ENCODE measurements around the gene PTK6.

GRCh38 chr20:63533388-63533787 is 3.8 kb downstream of the PTK6 start:
- TF ChIP-seq, protein P1, sequence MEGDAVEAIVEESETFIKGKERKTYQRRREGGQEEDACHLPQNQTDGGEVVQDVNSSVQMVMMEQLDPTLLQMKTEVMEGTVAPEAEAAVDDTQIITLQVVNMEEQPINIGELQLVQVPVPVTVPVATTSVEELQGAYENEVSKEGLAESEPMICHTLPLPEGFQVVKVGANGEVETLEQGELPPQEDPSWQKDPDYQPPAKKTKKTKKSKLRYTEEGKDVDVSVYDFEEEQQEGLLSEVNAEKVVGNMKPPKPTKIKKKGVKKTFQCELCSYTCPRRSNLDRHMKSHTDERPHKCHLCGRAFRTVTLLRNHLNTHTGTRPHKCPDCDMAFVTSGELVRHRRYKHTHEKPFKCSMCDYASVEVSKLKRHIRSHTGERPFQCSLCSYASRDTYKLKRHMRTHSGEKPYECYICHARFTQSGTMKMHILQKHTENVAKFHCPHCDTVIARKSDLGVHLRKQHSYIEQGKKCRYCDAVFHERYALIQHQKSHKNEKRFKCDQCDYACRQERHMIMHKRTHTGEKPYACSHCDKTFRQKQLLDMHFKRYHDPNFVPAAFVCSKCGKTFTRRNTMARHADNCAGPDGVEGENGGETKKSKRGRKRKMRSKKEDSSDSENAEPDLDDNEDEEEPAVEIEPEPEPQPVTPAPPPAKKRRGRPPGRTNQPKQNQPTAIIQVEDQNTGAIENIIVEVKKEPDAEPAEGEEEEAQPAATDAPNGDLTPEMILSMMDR (IDR thresholded peaks at IDR 0.05 in 2 of 3, conservative IDR thresholded peaks at IDR 0.05 in 1 of 3; ENCODE audit: borderline replicate concordance in 1 of 3, insufficient read depth in 1 of 3, low read depth in 2 of 3, low read length in 2 of 3), result no peak
- TF ChIP-seq JUND (IDR thresholded peaks at IDR 0.05), result no peak
- no peak for TF ChIP-seq SP1 (IDR thresholded peaks at IDR 0.05; ENCODE audit: low read depth)
- no peak for TF ChIP-seq EZH2 (IDR thresholded peaks at IDR 0.05)
- TF ChIP-seq POLR2A (IDR thresholded peaks at IDR 0.05; ENCODE audit: borderline replicate concordance, extremely low read depth, insufficient read depth, insufficient read length), result no peak
- no peak for TF ChIP-seq SIN3A (IDR thresholded peaks at IDR 0.05; ENCODE audit: low read depth)
- TF ChIP-seq, protein P2, sequence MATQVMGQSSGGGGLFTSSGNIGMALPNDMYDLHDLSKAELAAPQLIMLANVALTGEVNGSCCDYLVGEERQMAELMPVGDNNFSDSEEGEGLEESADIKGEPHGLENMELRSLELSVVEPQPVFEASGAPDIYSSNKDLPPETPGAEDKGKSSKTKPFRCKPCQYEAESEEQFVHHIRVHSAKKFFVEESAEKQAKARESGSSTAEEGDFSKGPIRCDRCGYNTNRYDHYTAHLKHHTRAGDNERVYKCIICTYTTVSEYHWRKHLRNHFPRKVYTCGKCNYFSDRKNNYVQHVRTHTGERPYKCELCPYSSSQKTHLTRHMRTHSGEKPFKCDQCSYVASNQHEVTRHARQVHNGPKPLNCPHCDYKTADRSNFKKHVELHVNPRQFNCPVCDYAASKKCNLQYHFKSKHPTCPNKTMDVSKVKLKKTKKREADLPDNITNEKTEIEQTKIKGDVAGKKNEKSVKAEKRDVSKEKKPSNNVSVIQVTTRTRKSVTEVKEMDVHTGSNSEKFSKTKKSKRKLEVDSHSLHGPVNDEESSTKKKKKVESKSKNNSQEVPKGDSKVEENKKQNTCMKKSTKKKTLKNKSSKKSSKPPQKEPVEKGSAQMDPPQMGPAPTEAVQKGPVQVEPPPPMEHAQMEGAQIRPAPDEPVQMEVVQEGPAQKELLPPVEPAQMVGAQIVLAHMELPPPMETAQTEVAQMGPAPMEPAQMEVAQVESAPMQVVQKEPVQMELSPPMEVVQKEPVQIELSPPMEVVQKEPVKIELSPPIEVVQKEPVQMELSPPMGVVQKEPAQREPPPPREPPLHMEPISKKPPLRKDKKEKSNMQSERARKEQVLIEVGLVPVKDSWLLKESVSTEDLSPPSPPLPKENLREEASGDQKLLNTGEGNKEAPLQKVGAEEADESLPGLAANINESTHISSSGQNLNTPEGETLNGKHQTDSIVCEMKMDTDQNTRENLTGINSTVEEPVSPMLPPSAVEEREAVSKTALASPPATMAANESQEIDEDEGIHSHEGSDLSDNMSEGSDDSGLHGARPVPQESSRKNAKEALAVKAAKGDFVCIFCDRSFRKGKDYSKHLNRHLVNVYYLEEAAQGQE (IDR thresholded peaks at IDR 0.05; ENCODE audit: low read depth), result no peak
- no peak for TF ChIP-seq POLR2AphosphoS5 (IDR thresholded peaks at IDR 0.05; ENCODE audit: low read depth, low read length)
- no peak for TF ChIP-seq EZH2phosphoT487 (IDR thresholded peaks at IDR 0.05; ENCODE audit: borderline replicate concordance)
- TF ChIP-seq CBX3 (IDR thresholded peaks at IDR 0.05; ENCODE audit: low read depth), result no peak

All from HCT116 (cell line).